ENCODE results near the gene SUSD4. TPM values are rescaled to one million over a fixed set of nuclear protein-coding genes. Genes with fewer than 3 reads are reported as not detected.

SUSD4 gene
- total RNA-seq, 6 donors from 2014 or later = 0.55 to 3.8 (median 2.9) TPM; not detected in 1

- Histone ChIP-seq H3K4me1 (no peaks in the 10 kb centered on the region), H3K27ac (no peak overlapping the region), H3K4me3 (no peak overlapping the region), H3K27me3 (no peaks in the 10 kb centered on the region), H3K36me3 (no peaks in the 10 kb centered on the region), H3K9me3 (no peaks in the 10 kb centered on the region)
- DNase-seq (no peak), ATAC-seq (ENCODE audit: low FRiP score in 2 of 2) (no peak)
- TF ChIP-seq POLR2A (IDR thresholded peaks at IDR 0.05) (no peak), EP300 (IDR thresholded peaks at IDR 0.05) (no peak)
- WGBS, 2 donors = 33 to 53% methylated on average over 3 of the region's 3 CpGs
Observed at GRCh38 chr1:223266632-223267172, 97.3 kb downstream of the SUSD4 start.

DNA sequence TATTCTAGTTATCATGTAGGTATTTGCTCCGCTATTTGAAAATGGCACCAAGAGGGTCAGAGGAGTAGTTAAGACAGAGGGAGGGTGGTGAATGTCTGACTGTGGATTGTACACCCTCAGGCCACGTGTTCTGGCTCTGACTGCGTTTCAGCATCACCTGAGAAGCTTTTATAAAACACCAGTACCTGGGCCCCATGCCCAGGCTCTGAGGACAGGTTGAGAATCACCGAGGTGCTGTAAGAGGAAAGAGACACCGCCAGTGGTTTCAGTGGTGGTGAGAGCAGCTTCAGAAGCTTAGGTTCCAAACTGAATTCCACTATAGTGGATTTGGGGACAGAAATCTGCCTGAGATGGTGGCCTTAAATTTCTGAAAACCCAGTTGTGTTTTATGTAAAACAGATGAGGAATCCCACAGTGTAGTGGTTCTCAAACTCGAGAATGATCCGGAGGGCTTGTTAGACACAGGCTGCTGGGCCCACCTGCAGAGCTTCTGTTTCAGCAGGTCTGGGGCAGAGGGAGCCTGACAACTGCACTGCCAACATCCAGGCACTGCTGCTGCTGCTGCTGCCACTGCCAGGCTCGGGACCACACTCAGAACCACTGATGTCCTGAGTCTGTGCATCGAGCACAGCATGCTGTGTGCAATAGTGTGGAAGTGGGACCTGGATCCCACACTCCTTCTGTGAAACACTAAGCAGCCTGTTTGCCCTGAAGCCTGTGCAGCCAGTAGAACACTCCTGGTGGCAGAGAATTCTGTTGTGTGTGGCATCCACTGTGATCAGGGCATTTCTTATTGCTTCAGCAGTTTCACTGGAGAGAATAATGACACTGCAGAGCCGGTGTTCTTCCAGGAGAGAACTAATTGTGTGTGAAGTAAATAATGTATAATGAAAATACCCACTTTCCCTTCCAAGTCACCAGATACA lies 98.7 kb downstream of the SUSD4 start:
- H3K27me3 ChIP-seq = no peaks in the 10 kb centered on the region
- no peak for TF ChIP-seq POLR2AphosphoS5 (IDR thresholded peaks at IDR 0.05)
- TF ChIP-seq POLR2A (IDR thresholded peaks at IDR 0.05) = no peak
- no peak for TF ChIP-seq EP300 (IDR thresholded peaks at IDR 0.05)
- TF ChIP-seq, protein P1, sequence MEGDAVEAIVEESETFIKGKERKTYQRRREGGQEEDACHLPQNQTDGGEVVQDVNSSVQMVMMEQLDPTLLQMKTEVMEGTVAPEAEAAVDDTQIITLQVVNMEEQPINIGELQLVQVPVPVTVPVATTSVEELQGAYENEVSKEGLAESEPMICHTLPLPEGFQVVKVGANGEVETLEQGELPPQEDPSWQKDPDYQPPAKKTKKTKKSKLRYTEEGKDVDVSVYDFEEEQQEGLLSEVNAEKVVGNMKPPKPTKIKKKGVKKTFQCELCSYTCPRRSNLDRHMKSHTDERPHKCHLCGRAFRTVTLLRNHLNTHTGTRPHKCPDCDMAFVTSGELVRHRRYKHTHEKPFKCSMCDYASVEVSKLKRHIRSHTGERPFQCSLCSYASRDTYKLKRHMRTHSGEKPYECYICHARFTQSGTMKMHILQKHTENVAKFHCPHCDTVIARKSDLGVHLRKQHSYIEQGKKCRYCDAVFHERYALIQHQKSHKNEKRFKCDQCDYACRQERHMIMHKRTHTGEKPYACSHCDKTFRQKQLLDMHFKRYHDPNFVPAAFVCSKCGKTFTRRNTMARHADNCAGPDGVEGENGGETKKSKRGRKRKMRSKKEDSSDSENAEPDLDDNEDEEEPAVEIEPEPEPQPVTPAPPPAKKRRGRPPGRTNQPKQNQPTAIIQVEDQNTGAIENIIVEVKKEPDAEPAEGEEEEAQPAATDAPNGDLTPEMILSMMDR (IDR thresholded peaks at IDR 0.05) = no peak
- H3K4me1 ChIP-seq = no peaks in the 10 kb centered on the region
- ATAC-seq (ENCODE audit: low FRiP score in 2 of 2) (no peak), DNase-seq (peak in 1 of 2 donors; percentile 13)
- no peaks in the 10 kb centered on the region for H3K36me3 ChIP-seq
- no peak overlapping the region for H3K4me3 ChIP-seq
- no peaks in the 10 kb centered on the region for H3K9me3 ChIP-seq
- no peak overlapping the region for H3K27ac ChIP-seq
- WGBS, 2 donors = 70 to 74% methylated on average over 8 to 10 of the region's 10 CpGs

DNA sequence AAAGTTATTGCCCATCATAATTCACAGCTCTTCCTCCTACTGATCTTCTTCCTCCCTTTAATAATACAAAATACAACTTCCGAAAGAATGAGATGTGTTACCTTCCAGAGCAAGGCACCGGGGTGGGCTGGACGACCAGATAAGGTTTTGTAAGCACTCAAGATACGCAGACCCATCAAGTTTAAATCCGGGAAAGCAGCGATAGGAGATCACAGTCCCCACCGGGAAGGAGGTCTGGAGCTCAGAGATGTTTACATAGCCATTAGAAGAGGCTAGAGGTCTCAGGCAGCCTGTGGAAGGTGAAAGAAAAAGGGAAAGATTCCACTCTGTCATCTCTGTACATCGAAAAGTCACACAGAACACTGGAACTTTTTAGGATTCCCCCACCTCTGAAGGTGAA lies 99.4 kb downstream of the SUSD4 start:
- Histone ChIP-seq H3K9me3 (no peaks in the 10 kb centered on the region), H3K36me3 (no peaks in the 10 kb centered on the region), H3K4me3 (no peak overlapping the region), H3K27ac (no peak overlapping the region), H3K4me1 (no peaks in the 10 kb centered on the region), H3K27me3 (no peaks in the 10 kb centered on the region)
- TF ChIP-seq EP300 (IDR thresholded peaks at IDR 0.05) (no peak), POLR2AphosphoS5 (IDR thresholded peaks at IDR 0.05) (no peak), POLR2A (IDR thresholded peaks at IDR 0.05) (no peak)
- TF ChIP-seq, protein P1 (IDR thresholded peaks at IDR 0.05) = no peak
- ATAC-seq (ENCODE audit: low FRiP score in 2 of 2) (no peak), DNase-seq (no peak)
- 58 to 61% methylated on average over 8 of the region's 8 CpGs for WGBS, 2 donors

- Histone ChIP-seq H3K27me3 (no peaks in the 10 kb centered on the region), H3K9me3 (no peaks in the 10 kb centered on the region), H3K4me1 (no peaks in the 10 kb centered on the region), H3K36me3 (no peaks in the 10 kb centered on the region), H3K4me3 (no peak overlapping the region), H3K27ac (no peak overlapping the region)
- TF ChIP-seq, protein P1 (IDR thresholded peaks at IDR 0.05) = no peak
- TF ChIP-seq POLR2AphosphoS5 (IDR thresholded peaks at IDR 0.05) = no peak
- no peak for TF ChIP-seq POLR2A (IDR thresholded peaks at IDR 0.05)
- TF ChIP-seq EP300 (IDR thresholded peaks at IDR 0.05) = no peak
- WGBS, 2 donors = 70 to 85% methylated on average over 3 of the region's 3 CpGs
- ATAC-seq (ENCODE audit: low FRiP score in 2 of 2) = no peak
- no peak for DNase-seq
Observed at GRCh38 chr1:223261914-223262313, 102.1 kb downstream of the SUSD4 start.

DNA sequence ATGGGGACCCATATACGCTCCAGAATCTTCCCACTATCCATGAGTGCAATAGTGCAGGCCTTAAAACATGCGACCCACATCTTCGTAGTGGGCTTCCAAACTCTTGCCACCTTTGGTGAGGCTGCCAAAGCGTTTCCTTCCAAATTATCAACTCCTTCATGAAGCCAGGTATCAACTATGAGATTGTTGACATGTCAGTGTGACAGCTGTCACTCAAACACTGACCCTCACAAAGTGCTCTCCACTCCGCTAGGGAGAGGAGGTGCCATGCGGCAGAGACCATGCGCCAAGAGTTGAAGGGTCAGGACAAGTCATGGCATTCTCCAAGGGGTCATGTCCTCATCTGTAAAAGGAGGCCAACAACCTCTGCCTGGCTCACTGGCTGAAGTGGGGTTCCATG lies 103.3 kb downstream of the SUSD4 start:
- H3K4me3 ChIP-seq = no peak overlapping the region
- no peak overlapping the region for H3K27ac ChIP-seq
- H3K36me3 ChIP-seq = no peaks in the 10 kb centered on the region
- ATAC-seq (ENCODE audit: low FRiP score in 2 of 2) = no peak
- no peaks in the 10 kb centered on the region for H3K4me1 ChIP-seq
- H3K9me3 ChIP-seq = no peaks in the 10 kb centered on the region
- H3K27me3 ChIP-seq = no peaks in the 10 kb centered on the region
- WGBS, 2 donors = 85 to 97% methylated on average over 7 of the region's 7 CpGs
- TF ChIP-seq POLR2AphosphoS5 (IDR thresholded peaks at IDR 0.05) (no peak), POLR2A (IDR thresholded peaks at IDR 0.05) (no peak), EP300 (IDR thresholded peaks at IDR 0.05) (no peak)
- TF ChIP-seq, protein P1 (IDR thresholded peaks at IDR 0.05) = no peak
- no peak for DNase-seq

Data from upper lobe of left lung (tissue), 6 donors.